PC-3 (cell line): Measurements from ENCODE around the gene HDAC11.
"Not testable (repeated sequence)": the region's sequence is repeated elsewhere in the genome, so short reads cannot be mapped to it uniquely, and the experiment has no call there.

Experiments used
- EZH2 ChIP-seq: fragments of 300-600 bp; sonication (generic); IDR thresholded peaks from one replicate; pipeline ENCODE4 v1.6.1; 2017; ENCODE audit warnings: antibody characterized with exemption, mild to moderate bottlenecking, low read length; ENCODE audit not compliant: unreplicated experiment
- EZH2phosphoT487 ChIP-seq: fragments of 300-600 bp; sonication (generic); IDR thresholded peaks from 2 replicates; pipeline ENCODE4 v1.6.1; 2018; ENCODE audit warnings: mild to moderate bottlenecking, antibody characterized with exemption, low read length, borderline replicate concordance
- TF ChIP-seq, protein P1 (sequence below): fragments of 300-600 bp; sonication (generic); conservative IDR thresholded peaks from 2 replicates; pipeline ENCODE4 v1.5.1; 2017; ENCODE audit warnings: antibody characterized with exemption, low read depth, mild to moderate bottlenecking, low read length

DNA sequence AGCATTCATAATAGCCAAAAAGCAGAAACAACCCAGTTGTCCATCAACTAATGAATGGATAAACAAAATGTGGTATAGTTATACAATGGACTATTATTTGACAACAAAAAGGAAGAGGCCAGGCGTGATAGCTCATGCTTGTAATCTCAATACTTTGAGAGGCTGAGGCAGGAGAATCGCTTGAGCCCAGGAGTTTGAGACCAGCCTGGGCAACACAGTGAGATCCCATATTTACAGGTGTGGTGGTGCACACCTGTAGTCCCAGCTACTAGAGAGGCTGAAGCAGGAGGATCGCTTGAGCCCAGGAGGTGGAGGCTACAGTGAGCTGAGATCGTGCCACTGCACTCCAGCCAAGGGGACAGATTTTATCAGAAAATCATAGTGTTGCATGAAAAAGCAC, 43.9 kb upstream of the HDAC11 start:
- TF ChIP-seq, protein P1, sequence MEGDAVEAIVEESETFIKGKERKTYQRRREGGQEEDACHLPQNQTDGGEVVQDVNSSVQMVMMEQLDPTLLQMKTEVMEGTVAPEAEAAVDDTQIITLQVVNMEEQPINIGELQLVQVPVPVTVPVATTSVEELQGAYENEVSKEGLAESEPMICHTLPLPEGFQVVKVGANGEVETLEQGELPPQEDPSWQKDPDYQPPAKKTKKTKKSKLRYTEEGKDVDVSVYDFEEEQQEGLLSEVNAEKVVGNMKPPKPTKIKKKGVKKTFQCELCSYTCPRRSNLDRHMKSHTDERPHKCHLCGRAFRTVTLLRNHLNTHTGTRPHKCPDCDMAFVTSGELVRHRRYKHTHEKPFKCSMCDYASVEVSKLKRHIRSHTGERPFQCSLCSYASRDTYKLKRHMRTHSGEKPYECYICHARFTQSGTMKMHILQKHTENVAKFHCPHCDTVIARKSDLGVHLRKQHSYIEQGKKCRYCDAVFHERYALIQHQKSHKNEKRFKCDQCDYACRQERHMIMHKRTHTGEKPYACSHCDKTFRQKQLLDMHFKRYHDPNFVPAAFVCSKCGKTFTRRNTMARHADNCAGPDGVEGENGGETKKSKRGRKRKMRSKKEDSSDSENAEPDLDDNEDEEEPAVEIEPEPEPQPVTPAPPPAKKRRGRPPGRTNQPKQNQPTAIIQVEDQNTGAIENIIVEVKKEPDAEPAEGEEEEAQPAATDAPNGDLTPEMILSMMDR = not testable (repeated sequence)
- not testable (repeated sequence) for TF ChIP-seq EZH2, EZH2phosphoT487
